Testis (tissue), 2 donors: ENCODE results near the gene SEMG1.

ENCODE experiments used
- CTCF ChIP-seq, 3 experiments: fragments of 450-650 bp in 2 of 3; fragments of 200-600 bp in 1 of 3; sonication (generic) in 1 of 3; IDR thresholded peaks; one replicate each; pipeline ENCODE4 v1.5.1; 2016 to 2019; ENCODE audit warnings: antibody characterized with exemption in 3 of 3, mild to moderate bottlenecking in 2 of 3, moderate library complexity in 1 of 3
- POLR2A ChIP-seq: fragments of 450-650 bp; IDR thresholded peaks from one replicate; pipeline ENCODE4 v1.6.1; 2017; ENCODE audit warnings: antibody characterized with exemption, mild to moderate bottlenecking, moderate library complexity

- TF ChIP-seq CTCF (IDR thresholded peaks at IDR 0.05) (no peak), POLR2A (no peak)
These were observed at the start of gene SEMG1 for GRCh38 chr20:45206725-45207124.
